ENCODE measurements around the gene NRP2.

Gene NRP2

DNA sequence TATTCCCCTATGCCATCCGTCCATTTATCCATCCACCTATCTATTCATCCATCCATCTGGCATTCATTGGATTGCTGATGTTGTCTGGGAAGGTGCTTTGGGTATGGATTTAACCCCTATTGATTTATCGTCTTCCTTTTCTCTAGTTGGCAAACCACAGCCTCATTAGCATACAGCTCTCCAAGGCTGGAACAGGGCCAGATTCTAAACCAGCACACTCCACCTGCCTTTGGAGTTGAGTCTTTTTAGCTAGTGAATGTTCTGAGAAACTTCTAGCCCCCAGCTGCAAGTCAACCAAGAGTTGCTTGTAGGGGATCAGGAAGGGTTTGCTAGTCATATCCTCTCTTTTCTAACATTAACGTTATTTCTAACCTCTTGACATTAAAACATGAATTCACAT is 90.7 kb downstream of the NRP2 start:
- no peak for DNase-seq (ENCODE audit: low spot score)

DNA sequence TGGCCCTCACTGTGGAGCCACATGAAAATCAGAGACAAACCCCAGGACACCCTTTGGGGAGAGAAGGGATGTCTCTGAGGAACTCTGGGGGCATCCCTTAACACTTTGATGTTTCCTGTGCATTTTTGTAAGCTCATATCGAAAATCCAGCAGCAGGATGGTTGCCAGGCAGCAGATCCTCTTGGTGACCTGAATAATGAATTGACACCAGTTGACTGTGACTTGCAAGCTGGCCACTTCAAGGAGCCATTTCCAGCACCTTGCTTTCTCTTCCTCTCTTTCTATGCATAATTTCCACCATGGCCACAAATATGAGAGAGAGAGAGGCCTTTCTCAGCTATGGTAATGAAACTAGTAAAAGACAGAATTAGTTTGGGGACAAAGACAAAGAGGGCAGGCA is 91.7 kb downstream of the NRP2 start:
- DNase-seq (ENCODE audit: low spot score): no peak

DNA sequence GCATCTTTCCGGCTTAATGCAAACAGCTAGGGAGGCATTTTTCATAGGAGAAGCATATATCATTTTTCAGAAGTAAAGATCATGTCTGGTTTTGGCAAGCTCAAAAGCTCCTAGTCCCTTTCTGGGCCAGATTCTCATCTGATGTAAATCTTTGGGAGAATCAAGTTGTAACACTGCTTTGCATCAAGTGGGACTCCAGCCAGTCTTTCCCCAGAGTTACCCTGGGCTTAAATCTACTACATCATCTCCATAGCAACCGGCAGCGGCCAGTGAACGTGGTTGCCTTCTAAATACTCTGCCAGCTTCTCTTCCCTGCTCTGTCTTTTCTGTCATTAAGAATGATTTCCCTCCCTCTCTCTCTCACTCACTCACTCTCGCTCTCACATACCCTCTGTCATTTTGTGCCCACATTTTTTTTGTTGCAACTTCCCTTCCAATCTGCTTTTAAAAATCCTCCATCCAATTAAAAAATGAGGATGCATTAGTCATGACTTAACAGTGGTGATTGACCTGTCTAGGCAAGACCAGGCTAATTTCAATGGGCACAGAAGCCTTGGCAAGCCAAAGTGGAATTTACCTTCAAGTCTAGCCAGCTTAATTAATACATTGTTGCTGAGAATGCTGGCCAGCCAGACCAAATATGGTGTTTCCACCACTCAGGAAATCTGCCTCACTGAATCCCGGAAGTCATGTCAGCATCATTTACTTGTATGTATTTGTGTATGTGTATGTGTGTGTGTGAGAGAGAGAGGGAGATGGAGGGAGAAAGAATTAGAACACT is 93.0 kb downstream of the NRP2 start:
- no peak for DNase-seq (ENCODE audit: low spot score)

DNA sequence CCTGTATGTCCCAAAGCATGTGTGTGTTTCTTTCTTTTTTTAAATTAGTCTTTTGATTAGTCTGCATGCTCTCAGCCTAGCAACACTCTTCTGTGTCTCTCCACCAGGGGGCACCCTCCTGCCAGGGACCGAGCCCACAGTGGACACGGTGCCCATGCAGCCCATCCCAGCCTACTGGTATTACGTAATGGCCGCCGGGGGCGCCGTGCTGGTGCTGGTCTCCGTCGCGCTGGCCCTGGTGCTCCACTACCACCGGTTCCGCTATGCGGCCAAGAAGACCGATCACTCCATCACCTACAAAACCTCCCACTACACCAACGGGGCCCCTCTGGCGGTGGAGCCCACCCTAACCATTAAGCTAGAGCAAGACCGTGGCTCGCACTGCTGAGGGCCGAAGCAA is 93.8 kb downstream of the NRP2 start:
- DNase-seq (ENCODE audit: low spot score): peak; percentile 50

DNA sequence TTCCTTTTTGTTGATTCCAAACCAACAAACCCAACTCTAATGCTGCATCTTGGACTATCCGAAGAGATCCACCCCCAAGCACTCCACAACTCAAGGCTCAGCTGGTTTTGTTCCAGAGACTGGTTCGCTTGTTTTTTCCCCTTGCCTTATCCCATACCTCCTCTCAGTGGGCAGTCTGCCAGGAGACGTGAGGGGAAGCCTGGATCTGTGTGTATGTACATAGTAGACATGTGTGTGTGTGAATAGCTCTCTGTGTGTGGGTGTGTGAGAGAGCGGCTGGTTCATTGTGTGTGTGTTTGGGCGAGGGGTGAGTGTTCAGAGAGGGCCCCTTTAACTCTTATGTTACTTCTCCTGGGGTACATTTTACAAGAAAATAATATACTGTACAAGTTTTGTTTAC is 94.4 kb downstream of the NRP2 start:
- DNase-seq (ENCODE audit: low spot score): no peak

DNA sequence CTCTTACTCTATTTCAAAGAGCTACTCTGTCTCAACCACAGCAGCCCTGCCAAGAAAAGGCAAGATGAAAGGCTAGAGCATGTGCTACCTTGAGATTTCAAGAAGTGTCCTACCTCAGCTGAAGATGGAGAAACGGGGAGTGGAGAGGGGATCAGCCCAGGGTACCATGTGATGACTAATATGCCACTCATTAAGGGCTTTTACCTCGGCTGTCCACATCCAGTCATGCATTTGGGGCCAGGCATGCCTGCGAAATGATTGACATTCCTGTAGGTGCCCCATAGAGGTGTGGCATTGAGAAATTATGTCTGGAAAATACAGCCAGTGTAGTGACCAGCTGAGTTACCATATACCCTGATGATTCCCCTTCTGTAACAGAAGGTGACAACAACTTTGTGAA is 96.1 kb downstream of the NRP2 start:
- DNase-seq (ENCODE audit: low spot score): no peak

DNA sequence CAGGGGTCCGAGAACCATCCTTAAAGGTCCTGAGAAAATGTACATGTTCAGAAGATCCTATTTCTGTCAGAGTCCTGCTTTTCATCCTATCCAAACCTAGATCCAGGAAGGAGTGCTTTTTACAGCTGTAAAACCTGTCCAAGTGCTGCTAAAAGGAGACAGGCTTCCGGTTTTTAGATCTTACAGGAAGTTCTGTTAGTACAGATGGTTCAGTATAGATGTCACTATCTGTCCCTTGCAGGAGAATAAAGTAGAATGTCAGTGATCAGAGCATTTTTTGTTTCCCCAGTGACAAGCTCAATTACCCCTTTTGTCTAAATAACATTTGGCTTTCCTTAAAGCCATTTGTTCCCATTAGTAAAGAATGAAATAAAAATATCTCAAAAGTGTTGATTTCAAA is 98.3 kb downstream of the NRP2 start:
- no peak for DNase-seq (ENCODE audit: low spot score)

DNA sequence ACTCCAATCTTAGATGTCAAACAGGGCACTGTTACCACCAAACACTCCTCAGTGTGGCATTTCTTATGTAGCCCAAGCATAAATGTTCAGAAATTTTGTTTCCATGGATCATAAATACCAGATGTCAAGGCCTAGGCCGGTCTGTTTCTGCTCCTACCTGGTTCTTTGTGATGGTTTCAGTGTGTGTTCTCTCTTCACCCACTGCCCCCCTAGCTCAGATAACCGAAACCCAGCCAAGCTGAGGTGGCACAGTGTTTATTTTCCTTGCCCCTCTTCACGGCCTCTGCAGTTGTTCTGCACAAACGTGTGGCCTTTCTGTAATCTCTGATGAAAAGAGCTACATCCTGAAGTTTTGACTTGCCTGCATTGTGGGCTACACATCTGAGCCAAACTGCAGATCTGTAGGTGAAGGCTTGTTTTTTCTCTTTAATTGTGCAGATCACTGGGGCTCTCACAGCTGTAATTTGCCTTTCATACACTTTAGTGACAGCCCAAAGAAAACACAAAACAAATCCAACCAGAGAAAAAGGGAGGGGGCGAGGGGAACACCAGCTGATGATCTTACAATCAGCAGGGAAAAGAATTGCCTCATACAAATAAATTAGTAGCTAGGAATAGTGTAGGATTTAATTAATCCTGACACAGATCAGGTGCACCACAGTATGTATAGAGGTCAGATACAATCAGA is 99.1 kb downstream of the NRP2 start:
- no peak for DNase-seq (ENCODE audit: low spot score)

DNA sequence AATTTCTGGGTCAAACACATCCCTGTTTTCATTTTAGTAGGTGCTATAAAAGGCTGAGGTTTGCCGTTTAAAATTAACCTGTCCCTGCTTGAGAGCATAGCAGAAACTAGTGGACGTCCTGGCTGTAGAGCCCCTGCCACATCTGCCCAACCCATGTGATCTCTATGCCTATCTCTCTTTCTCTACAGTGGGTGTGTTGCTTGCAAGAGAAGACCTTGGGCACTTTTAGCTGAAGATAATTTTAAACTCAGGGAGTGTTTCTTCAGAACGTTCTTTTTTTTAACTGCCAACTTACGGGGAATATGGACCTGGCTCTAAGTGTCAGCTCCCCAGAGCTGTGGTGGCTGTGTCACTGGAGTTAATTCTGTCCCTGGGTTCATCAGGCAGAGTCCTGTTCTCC is 100.6 kb downstream of the NRP2 start:
- DNase-seq (ENCODE audit: low spot score): no peak

DNA sequence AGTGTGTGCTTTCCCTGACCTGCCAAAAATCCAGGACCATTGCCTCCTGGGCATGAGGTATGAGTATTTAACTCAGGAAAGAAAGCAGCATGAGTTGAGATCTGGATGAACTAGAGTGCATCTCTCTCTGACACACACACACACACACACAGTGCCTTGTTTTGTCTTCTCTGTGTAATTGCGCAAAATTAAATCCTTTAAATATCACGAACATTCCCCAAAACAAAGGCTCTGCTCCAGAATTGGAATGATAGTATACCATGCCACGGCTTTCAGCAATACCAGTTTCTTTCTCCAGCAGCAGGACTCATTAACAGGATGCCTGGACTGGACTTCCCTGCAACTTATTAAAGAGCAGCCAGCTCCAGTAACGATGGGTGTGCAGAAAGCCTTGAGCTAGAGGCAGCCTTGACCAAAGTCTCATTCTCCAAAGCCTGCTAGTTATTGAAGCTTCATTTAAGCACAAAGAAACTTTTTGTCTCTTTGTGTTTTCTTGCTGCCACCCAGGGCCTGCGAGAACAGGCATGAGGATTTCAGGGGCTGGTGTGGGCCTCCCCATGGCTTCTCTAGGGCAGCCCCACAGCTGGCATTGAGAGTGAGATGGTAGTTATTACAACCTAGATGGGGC is 101.7 kb downstream of the NRP2 start:
- DNase-seq (ENCODE audit: low spot score): no peak

DNA sequence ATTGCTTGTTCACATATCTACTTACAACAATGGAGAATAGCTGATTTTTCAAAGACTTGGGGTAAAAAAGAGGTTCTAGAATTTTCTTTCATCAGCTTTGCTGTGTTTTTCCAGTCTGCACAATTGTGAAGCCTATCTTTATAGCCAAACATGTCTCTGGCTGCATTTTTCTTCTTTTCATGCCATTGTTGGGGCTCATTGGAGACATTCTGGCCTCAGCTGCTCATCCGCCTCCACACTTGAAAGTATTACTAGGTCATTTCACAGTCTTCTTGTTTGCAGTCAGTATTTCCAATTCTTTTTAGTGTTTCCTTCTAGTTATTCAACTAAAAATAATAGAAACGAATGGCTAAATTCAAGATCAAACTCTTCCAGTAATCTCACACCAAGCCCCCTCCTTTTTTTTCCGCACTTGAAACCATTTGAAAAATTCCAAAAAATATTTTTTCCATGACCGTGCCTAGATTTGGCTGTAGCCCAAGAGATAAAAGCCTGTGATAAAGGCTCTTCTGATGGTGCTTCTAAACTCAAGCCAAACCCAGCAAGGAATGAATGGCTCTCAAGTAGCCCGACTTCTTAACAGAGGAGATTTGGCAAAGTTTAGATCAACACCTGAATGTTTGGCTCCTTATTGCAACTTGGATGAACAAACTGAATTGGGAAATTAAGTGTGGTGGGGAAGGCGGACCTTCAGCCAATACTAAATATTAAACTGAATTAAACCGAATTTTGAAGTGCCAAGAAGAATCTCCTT is 103.4 kb downstream of the NRP2 start:
- DNase-seq (ENCODE audit: low spot score): no peak

DNA sequence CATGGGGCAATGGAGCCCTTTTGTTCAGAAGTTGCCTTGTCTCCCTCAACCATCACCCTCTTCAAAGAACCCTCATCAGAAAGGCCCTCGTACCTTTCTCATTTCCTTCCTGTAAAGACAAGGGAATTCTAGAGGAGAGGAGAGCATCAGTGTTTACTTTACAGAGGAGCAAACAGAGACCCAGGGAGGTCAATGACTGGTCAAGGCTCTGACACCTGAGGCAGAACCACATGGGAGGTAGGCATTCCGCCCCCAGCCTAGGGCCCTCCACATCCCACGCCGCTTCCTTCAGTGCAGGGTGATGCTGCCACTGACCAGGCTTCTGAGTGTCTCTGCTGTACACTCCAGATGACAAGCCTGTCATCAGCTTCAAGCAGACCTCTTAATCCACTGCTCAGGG is 104.7 kb downstream of the NRP2 start:
- DNase-seq (ENCODE audit: low spot score): no peak

DNA sequence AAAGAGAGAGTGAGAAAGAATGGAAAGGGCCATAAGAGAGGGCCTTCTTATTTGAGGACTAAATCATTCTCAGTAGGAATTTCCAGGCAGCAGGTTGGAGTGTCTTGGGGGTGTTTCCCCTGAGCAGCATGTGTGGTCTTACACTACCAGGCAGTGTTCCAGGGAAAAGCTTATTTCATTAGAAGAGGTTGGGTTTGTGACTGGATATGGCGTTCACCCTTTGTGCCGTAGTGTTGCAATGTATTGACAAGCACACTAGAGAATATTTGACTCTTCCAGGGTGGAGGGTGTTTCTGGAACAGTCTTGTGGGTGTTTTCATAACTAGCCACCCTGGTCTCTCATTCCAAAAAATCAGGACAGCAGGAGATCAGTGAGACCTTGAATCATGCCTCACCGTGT is 105.5 kb downstream of the NRP2 start:
- no peak for DNase-seq (ENCODE audit: low spot score)

DNA sequence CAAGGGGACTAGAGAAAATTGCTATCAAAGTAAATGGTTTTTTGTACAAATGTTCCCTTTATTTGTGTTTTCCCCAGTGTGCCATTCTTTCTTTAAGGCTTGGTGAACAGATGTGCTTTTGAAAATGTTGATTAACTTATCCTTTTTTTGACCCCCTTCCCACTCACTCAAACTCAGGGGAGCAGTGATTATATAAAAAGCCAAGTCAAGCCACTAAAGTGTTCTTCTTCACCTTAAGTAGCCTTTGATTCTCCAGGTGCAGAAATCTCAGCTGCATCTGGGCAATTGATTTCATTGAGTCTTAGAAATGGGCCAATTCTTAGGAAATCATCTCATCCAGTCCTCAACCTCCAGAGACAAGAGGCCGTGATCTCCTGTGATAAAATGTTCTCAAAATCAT is 107.6 kb downstream of the NRP2 start:
- DNase-seq (ENCODE audit: low spot score): no peak

DNA sequence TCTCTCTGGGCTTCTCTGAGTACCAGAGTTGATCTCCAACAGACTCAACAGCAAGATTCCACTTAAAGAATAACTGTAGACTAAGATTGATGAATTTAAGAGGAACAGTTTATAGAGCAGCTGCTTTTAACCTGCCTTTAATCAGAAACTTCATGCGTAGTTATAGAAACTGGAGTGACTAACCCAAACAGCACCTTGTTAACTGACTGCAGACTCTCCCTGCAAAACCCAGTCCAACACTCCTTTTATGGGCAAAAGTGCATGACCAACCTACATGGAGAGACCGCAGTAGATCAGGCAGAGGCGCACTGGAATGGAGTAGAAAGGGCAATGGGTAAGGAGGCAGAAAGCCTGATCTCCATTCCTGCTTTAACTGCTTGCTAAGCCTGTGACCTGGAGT is 110.6 kb downstream of the NRP2 start:
- DNase-seq (ENCODE audit: low spot score): no peak

DNA sequence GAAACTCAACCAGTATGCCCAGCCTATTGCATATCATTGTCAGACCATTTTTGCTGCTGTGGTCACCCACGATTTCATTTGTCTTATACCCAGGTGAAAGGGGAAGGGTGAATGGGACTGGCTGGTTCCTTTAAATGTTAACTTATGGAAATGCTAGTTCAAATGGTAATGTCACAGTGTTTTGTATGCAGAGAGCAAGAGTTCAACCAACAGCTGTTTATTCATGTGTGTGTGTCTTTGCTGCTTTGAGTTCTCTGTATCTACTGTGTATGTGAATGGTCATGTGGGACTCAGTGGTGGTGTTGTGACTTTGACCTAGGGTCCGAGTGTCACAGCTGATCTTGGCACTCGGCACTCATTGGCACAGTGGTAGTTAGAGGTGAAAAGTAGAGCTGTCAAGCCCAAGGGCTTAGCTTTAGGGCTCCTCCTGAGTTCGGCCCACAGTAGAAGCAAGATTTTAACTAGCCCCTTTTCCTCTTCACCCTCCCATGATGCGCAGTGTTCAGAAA is 114.6 kb downstream of the NRP2 start:
- no peak for DNase-seq (ENCODE audit: low spot score)

DNA sequence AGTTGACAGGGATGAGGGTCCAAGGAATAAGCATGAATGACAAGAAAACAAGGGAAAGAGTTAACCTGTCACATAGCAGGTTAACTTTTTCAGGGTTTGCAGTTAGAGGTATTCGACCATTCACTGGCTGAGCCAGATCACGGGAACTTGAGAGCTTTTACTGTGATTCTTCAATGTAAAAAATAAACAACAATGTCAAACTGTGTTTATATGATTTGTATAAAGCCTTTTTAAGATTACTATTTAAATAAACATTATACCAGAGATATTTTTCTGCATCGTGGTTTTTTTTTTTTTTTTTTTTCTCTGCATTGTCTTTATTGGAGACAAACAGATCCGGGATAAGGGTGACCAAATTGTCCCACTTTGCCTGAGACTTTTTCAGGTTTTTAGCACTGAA is 115.6 kb downstream of the NRP2 start:
- no peak for DNase-seq (ENCODE audit: low spot score)

DNA sequence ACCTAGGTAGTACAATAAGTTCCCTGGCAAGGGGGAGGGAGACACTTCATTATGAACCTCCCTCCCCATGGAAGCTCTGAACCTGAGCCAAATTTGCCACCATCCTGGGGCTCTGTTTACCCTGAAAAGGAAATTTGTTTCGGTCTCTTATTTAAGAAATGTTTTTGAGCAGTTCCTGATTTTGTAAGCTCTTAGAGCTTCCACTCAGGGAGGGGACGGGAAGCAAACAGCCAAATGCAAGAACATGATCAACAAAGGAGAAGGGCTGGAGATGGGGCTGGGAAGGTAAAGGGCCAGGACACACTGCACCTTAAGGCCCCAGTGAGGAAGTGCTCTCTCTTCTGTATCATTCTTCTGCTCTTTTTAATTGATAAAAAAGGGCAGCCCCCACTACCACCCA is 117.9 kb downstream of the NRP2 start:
- DNase-seq (ENCODE audit: low spot score): no peak

DNA sequence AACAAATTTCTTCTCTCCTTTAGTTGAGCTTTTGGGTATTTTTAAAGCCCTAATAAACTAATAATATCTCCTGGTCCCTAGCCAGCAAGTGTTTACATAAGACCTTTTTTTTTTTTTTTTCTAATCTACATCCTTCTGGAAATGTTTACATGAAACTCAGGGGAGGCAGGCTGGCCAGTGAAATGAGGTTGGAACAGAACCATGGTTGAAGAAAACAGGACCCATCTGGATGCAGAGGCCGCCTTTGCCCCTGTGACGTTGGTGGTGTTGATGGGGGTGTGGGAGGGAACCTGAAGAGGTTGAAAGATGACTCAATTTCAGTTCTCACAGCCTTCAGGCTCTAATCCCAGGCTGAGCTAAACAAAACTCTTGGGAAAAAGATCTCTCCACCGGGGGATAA is 118.5 kb downstream of the NRP2 start:
- DNase-seq (ENCODE audit: low spot score): no peak

DNA sequence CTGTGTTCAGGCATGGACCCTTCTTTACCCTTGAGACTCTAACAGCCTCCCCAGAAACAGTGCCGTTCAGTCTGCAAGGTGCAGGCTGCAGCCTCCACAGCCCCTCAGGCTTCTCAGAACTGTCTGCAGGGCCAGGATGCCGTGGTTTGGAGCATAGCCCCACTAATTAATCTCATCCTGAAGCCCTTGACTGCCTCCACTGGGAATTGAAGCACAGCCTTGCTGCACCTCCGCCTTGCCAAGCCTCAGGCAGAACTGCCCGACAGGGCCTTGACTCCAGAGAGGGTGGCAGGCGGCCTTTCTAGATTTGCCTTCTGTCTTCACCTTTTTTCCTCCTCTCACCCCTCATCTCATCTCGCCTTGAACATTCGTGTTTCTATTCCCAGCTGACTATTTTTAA is 119.8 kb downstream of the NRP2 start:
- no peak for DNase-seq (ENCODE audit: low spot score)

DNA sequence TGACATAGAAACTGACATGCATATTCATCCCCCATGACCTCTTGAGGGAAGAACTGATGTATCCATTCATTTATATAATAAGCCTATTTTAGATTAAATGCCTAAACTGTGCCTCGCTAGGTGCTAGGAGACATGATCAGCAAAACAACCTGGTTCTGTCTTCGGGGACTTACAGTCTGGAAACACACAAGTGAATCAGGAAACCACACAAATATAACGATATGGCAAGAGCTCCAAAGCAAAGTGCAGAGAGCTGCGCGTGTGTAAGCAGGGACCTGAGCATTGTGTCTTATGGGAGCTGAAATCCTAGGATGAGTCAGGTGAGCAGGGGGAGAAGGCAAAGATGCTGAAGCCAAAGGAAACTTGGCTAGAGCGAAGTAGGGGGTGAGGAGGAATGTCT is 120.6 kb downstream of the NRP2 start:
- no peak for DNase-seq (ENCODE audit: low spot score)

DNA sequence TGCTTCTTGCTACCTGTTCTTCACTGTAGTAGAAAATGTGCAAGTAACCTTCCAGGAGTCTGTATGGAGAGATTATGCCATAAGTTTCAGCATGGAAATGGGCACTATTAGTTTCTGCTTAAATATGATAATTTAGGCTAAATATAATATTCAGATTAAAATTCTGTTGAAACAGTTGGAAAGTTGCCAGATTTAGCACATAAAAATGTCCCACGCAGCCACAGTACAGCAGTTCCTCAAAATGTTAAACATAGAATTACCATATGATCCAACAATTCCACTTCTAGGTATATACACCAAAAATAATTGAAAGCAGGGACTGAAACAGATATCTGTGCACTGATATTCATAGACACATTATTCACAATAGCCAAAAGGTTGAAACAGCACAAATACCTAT is 121.2 kb downstream of the NRP2 start:
- no peak for DNase-seq (ENCODE audit: low spot score)

DNA sequence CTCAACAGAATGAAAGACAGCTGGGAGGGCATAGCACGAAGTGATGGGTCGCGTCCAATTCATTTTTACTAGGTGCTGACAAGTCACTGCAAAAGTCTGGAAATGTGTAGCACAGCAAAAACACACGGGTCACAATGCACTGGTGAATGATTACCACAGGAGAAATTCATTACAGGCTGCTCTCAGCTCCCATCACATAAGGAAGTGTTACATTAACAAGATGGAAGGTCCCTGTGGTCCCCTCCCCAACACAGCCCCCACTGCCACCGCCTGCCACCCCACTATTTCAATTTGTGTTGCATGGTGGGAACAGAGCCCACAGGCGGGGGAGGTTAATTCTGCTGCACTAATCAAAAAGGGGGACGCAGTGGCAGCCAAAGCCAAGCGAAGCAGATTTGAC is 122.8 kb downstream of the NRP2 start:
- DNase-seq (ENCODE audit: low spot score): no peak
